HEK293 (cell line): ENCODE measurements around the gene IL23A.

ENCODE experiments used
- CTCF ChIA-PET: fragments of 350-600 bp; formaldehyde crosslinking; extraction: SDS; loops from one replicate; lab custom pipeline; 2021; ENCODE audit warnings: antibody characterized with exemption; lab: Yijun Ruan, JAX
- POLR2A ChIA-PET: fragments of 300-600 bp; formaldehyde crosslinking; extraction: SDS; loops from one replicate; lab custom pipeline; 2020; ENCODE audit warnings: antibody characterized with exemption, inconsistent platforms; lab: Yijun Ruan, JAX
- H3K27ac ChIP-seq: fragments of 200-500 bp; sonication (Bioruptor generic); 2 replicates; pipeline ENCODE4 v1.5.1; 2014; ENCODE audit warnings: low read depth, low read length, control low read depth, inconsistent platforms; ENCODE audit errors: extremely low read depth
- H3K36me3 ChIP-seq, 2 experiments: fragments of 200-500 bp in 1 of 2; sonication (Bioruptor generic) in 1 of 2; 1 replicate in 1 of 2; 2 replicates in 1 of 2; pipeline ENCODE4 v1.5.1; 2014 to 2017; ENCODE audit warnings: inconsistent platforms in 2 of 2, low read length in 2 of 2; ENCODE audit not compliant: control insufficient read depth in 2 of 2, insufficient read depth in 1 of 2
- H3K4me1 ChIP-seq: fragments of 200-500 bp; sonication (Bioruptor generic); 2 replicates; pipeline ENCODE4 v1.5.1; 2014; ENCODE audit warnings: mild to moderate bottlenecking, low read length, inconsistent platforms; ENCODE audit not compliant: control insufficient read depth, insufficient read depth
- H3K4me3 ChIP-seq: 2 replicates; pipeline ENCODE4 v1.5.1; 2011; ENCODE audit warnings: low read depth, mild to moderate bottlenecking, control low read depth, low read length, moderate library complexity
- H3K9me3 ChIP-seq: fragments of 200-500 bp; sonication (Bioruptor generic); 2 replicates; pipeline ENCODE4 v1.5.1; 2014; ENCODE audit warnings: low read depth, low read length, inconsistent platforms; ENCODE audit not compliant: control insufficient read depth, insufficient read depth
- GLIS1 ChIP-seq: fragments of 450-650 bp; formaldehyde crosslinking; IDR thresholded peaks from 2 replicates; pipeline ENCODE4 v1.5.1; 2016; ENCODE audit warnings: missing biosample characterization, missing genetic modification characterization
- IKZF3 ChIP-seq: fragments of 450-650 bp; IDR thresholded peaks from 2 replicates; pipeline ENCODE4 v1.5.0; 2018; ENCODE audit warnings: missing biosample characterization, mild to moderate bottlenecking, missing genetic modification characterization, moderate library complexity
- RBAK ChIP-seq: fragments of 450-650 bp; formaldehyde crosslinking; IDR thresholded peaks from 2 replicates; pipeline ENCODE4 v1.5.1; 2016; ENCODE audit warnings: missing biosample characterization, missing genetic modification characterization
- SCRT2 ChIP-seq: fragments of 450-650 bp; formaldehyde crosslinking; IDR thresholded peaks from 2 replicates; pipeline ENCODE4 v1.5.1; 2016; ENCODE audit warnings: missing biosample characterization, missing genetic modification characterization
- TCF7L2 ChIP-seq: IDR thresholded peaks from 2 replicates; pipeline ENCODE4 v1.6.1; 2011; ENCODE audit warnings: low read depth, mild to moderate bottlenecking, inconsistent platforms, low read length, moderate library complexity, borderline replicate concordance
- ZBTB8A ChIP-seq: fragments of 450-650 bp; formaldehyde crosslinking; IDR thresholded peaks from 2 replicates; pipeline ENCODE4 v1.5.1; 2016; ENCODE audit warnings: missing biosample characterization, missing genetic modification characterization
- ZFP41 ChIP-seq: fragments of 450-650 bp; formaldehyde crosslinking; IDR thresholded peaks from 2 replicates; pipeline ENCODE4 v1.5.1; 2016; ENCODE audit warnings: missing biosample characterization, missing genetic modification characterization, borderline replicate concordance
- ZNF10 ChIP-seq: fragments of 450-650 bp; formaldehyde crosslinking; IDR thresholded peaks from 2 replicates; pipeline ENCODE4 v1.5.1; 2017; ENCODE audit warnings: missing biosample characterization, missing genetic modification characterization
- ZNF112 ChIP-seq: fragments of 450-650 bp; formaldehyde crosslinking; IDR thresholded peaks from 2 replicates; pipeline ENCODE4 v1.5.0; 2017; ENCODE audit warnings: missing biosample characterization, missing genetic modification characterization
- ZNF23 ChIP-seq: fragments of 450-650 bp; formaldehyde crosslinking; IDR thresholded peaks from 2 replicates; pipeline ENCODE4 v1.5.1; 2016; ENCODE audit warnings: missing biosample characterization, missing genetic modification characterization, borderline replicate concordance
- ZNF366 ChIP-seq: fragments of 450-650 bp; formaldehyde crosslinking; conservative IDR thresholded peaks from 2 replicates; pipeline ENCODE4 v1.5.1; 2016; ENCODE audit warnings: missing biosample characterization, missing genetic modification characterization
- ZNF394 ChIP-seq: fragments of 450-650 bp; formaldehyde crosslinking; IDR thresholded peaks from 2 replicates; pipeline ENCODE4 v1.5.1; 2016; ENCODE audit warnings: missing biosample characterization, missing genetic modification characterization, mild to moderate bottlenecking, moderate library complexity, borderline replicate concordance
- ZNF416 ChIP-seq: fragments of 450-650 bp; formaldehyde crosslinking; IDR thresholded peaks from 2 replicates; pipeline ENCODE4 v1.5.1; 2016; ENCODE audit warnings: missing biosample characterization, missing genetic modification characterization
- ZNF433 ChIP-seq: fragments of 450-650 bp; formaldehyde crosslinking; IDR thresholded peaks from 2 replicates; pipeline ENCODE4 v1.5.1; 2016; ENCODE audit warnings: missing biosample characterization, missing genetic modification characterization, low read depth
- ZNF510 ChIP-seq: fragments of 450-650 bp; formaldehyde crosslinking; IDR thresholded peaks from 2 replicates; pipeline ENCODE4 v1.5.1; 2018; ENCODE audit warnings: mild to moderate bottlenecking, missing genetic modification characterization, missing biosample characterization; ENCODE audit not compliant: insufficient replicate concordance
- ZNF529 ChIP-seq: fragments of 450-650 bp; formaldehyde crosslinking; IDR thresholded peaks from 2 replicates; pipeline ENCODE4 v1.5.1; 2017; ENCODE audit warnings: missing genetic modification characterization, missing biosample characterization; ENCODE audit not compliant: insufficient replicate concordance
- ZNF548 ChIP-seq: fragments of 450-650 bp; formaldehyde crosslinking; IDR thresholded peaks from 2 replicates; pipeline ENCODE4 v1.5.1; 2016; ENCODE audit warnings: missing biosample characterization, missing genetic modification characterization
- ZNF549 ChIP-seq: fragments of 450-650 bp; IDR thresholded peaks from 2 replicates; pipeline ENCODE4 v1.5.1; 2018; ENCODE audit warnings: missing biosample characterization, missing genetic modification characterization, mild to moderate bottlenecking, inconsistent platforms, moderate library complexity
- ZNF585B ChIP-seq: fragments of 450-650 bp; formaldehyde crosslinking; IDR thresholded peaks from 2 replicates; pipeline ENCODE4 v1.5.1; 2016; ENCODE audit warnings: missing biosample characterization, missing genetic modification characterization
- ZNF596 ChIP-seq: fragments of 450-650 bp; IDR thresholded peaks from 2 replicates; pipeline ENCODE4 v1.5.0; 2018; ENCODE audit warnings: missing biosample characterization, mild to moderate bottlenecking, missing genetic modification characterization, moderate library complexity
- ZNF701 ChIP-seq: fragments of 450-650 bp; formaldehyde crosslinking; IDR thresholded peaks from 2 replicates; pipeline ENCODE4 v1.5.1; 2016; ENCODE audit warnings: missing biosample characterization, missing genetic modification characterization
- ZNF768 ChIP-seq: fragments of 450-650 bp; formaldehyde crosslinking; IDR thresholded peaks from 2 replicates; pipeline ENCODE4 v1.5.1; 2018; ENCODE audit warnings: missing biosample characterization, mild to moderate bottlenecking, missing genetic modification characterization
- ZNF843 ChIP-seq: fragments of 450-650 bp; formaldehyde crosslinking; IDR thresholded peaks from 2 replicates; pipeline ENCODE4 v1.5.1; 2016; ENCODE audit warnings: missing biosample characterization, missing genetic modification characterization
- ZSCAN30 ChIP-seq: fragments of 450-650 bp; IDR thresholded peaks from 2 replicates; pipeline ENCODE4 v1.5.1; 2018; ENCODE audit warnings: missing biosample characterization, mild to moderate bottlenecking, missing genetic modification characterization, moderate library complexity
- TF ChIP-seq, protein P1 (sequence below): sonication (generic); formaldehyde crosslinking; IDR thresholded peaks from 2 replicates; pipeline ENCODE4 v1.8.1; 2022; ENCODE audit warnings: mild to moderate bottlenecking, moderate library complexity, missing genetic modification reagents
- TF ChIP-seq, protein P2 (sequence below): fragments of 450-650 bp; formaldehyde crosslinking; optimal IDR thresholded peaks from 2 replicates; pipeline ENCODE3; 2016; ENCODE audit warnings: missing biosample characterization, mild to moderate bottlenecking, missing genetic modification characterization
- TF ChIP-seq, protein P3 (sequence below): fragments of 450-650 bp; formaldehyde crosslinking; IDR thresholded peaks from 2 replicates; pipeline ENCODE4 v1.5.1; 2016; ENCODE audit warnings: missing biosample characterization, missing genetic modification characterization
- TF ChIP-seq, protein P4 (sequence below): fragments of 450-650 bp; IDR thresholded peaks from 2 replicates; pipeline ENCODE4 v1.5.1; 2018; ENCODE audit warnings: missing biosample characterization, missing genetic modification characterization
- TF ChIP-seq, protein P5 (sequence below): fragments of 450-650 bp; formaldehyde crosslinking; IDR thresholded peaks from 2 replicates; pipeline ENCODE4 v1.5.1; 2017; ENCODE audit warnings: missing biosample characterization, missing genetic modification characterization

Gene IL23A

DNA sequence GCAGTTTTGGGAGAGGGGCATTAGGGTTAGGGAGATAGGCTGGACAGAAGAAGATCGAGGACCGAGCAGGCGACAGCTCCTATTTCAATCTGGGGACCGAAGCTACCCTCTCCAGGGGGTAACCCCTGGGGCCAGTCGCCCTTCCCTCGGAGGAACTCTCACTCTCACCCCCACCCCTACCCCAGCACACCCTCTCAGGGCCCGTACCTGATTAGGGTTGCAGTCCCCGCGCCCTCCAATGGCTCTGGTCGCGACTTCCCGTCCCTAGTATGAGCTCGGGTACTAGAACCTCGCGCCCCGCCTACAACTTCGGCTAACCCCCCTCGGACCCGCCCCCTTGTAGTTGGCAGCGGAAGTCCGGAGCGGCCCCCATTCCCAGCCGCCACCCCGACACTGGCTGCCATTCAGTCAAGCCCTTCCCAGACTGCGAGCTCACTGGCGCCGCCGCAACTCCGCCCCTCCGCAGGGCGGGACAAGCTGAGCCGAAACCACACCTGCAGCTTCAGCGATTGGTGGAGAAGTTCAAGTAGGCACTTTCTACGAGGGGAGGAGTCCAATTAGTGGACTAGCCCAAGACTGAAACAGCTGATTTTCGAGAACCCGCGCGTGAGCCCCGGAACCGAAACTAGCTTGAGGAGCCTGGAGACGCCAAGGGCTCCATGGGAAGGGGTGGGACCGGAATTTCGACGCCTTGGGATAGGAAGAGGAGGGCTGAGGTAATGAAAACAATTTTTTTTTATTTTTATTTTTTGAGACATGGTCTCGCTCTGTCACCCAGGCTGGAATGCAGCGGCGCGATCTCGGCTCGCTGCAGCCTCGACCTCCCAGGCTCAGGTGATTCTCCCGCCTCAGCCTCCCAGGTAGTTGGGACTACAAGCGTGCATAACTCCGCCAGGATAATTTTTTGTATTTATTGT, 21.4 kb downstream of the IL23A start, which contains the start of gene STAT2:
TSS of gene STAT2 (minus strand) at position 257 of the 917 bp plus-strand sequence. CDS start 3,536 bp downstream, outside the sequence.
- H3K9me3 ChIP-seq = no peaks in the 10 kb centered on the region
- H3K4me1 ChIP-seq = no peaks in the 10 kb centered on the region; the same call in 1 of the 2 replicates
- CTCF ChIA-PET = interaction anchor here (0.6 to 2.0 kb wide), 9 partner anchors 9 to 104 kb away, joined by 3 to 15 read pairs (median 5); partner anchors contain the start of genes ANKRD52 and CNPY2
- POLR2A ChIA-PET = interaction anchor here (0.6 to 2.8 kb wide), 40 partner anchors 8 to 393 kb away, joined by 3 to 46 read pairs (median 5); partner anchors contain the start of genes CNPY2, CS, ESYT1 and GLS2
- peak within 1 kb of the TSS; percentile 84 for H3K4me3 ChIP-seq
- peaks cover 4 to 13% of the 10 kb centered on the region in 2 experiments; a peak in 1 of 3 replicates for H3K36me3 ChIP-seq
- H3K27ac ChIP-seq = peak within 1 kb of the TSS; percentile 53
- peak; percentile 73 for TF ChIP-seq ZNF366
- TF ChIP-seq, protein P1, sequence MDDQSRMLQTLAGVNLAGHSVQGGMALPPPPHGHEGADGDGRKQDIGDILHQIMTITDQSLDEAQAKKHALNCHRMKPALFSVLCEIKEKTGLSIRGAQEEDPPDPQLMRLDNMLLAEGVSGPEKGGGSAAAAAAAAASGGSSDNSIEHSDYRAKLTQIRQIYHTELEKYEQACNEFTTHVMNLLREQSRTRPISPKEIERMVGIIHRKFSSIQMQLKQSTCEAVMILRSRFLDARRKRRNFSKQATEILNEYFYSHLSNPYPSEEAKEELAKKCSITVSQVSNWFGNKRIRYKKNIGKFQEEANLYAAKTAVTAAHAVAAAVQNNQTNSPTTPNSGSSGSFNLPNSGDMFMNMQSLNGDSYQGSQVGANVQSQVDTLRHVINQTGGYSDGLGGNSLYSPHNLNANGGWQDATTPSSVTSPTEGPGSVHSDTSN (CRISPR knock-in tag) = no peak
- TF ChIP-seq ZBTB8A (tag by site-specific recombination) = peak; percentile 80
- peak; percentile 100 for TF ChIP-seq ZNF10 (tag by site-specific recombination)
- peak; percentile 60; the same call in 1 of the 2 replicates for TF ChIP-seq ZSCAN30 (tag by site-specific recombination)
- no peak for TF ChIP-seq TCF7L2
- TF ChIP-seq RBAK (tag by site-specific recombination) = no peak
- peak; percentile 43; the same call in 1 of the 2 replicates for TF ChIP-seq ZNF394 (tag by site-specific recombination)
- TF ChIP-seq ZNF843 (tag by site-specific recombination) = 0 out of 2 replicates have a peak, but pooled peaks have one; percentile 34
- TF ChIP-seq ZNF112 = no peak
- TF ChIP-seq ZNF23 (tag by site-specific recombination) = no peak
- TF ChIP-seq ZNF701 (tag by site-specific recombination) = no peak
- peak; percentile 98 for TF ChIP-seq IKZF3 (tag by site-specific recombination)
- no peak for TF ChIP-seq ZNF416
- TF ChIP-seq, protein P2, sequence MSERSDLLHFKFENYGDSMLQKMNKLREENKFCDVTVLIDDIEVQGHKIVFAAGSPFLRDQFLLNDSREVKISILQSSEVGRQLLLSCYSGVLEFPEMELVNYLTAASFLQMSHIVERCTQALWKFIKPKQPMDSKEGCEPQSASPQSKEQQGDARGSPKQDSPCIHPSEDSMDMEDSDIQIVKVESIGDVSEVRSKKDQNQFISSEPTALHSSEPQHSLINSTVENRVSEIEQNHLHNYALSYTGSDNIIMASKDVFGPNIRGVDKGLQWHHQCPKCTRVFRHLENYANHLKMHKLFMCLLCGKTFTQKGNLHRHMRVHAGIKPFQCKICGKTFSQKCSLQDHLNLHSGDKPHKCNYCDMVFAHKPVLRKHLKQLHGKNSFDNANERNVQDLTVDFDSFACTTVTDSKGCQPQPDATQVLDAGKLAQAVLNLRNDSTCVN (tag by site-specific recombination) = peak; percentile 70
- TF ChIP-seq, protein P3, sequence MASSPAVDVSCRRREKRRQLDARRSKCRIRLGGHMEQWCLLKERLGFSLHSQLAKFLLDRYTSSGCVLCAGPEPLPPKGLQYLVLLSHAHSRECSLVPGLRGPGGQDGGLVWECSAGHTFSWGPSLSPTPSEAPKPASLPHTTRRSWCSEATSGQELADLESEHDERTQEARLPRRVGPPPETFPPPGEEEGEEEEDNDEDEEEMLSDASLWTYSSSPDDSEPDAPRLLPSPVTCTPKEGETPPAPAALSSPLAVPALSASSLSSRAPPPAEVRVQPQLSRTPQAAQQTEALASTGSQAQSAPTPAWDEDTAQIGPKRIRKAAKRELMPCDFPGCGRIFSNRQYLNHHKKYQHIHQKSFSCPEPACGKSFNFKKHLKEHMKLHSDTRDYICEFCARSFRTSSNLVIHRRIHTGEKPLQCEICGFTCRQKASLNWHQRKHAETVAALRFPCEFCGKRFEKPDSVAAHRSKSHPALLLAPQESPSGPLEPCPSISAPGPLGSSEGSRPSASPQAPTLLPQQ (tag by site-specific recombination) = peak; percentile 39; the same call in 1 of the 2 replicates
- TF ChIP-seq, protein P4, sequence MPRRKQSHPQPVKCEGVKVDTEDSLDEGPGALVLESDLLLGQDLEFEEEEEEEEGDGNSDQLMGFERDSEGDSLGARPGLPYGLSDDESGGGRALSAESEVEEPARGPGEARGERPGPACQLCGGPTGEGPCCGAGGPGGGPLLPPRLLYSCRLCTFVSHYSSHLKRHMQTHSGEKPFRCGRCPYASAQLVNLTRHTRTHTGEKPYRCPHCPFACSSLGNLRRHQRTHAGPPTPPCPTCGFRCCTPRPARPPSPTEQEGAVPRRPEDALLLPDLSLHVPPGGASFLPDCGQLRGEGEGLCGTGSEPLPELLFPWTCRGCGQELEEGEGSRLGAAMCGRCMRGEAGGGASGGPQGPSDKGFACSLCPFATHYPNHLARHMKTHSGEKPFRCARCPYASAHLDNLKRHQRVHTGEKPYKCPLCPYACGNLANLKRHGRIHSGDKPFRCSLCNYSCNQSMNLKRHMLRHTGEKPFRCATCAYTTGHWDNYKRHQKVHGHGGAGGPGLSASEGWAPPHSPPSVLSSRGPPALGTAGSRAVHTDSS (tag by site-specific recombination) = no peak
- TF ChIP-seq ZFP41 (tag by site-specific recombination) = no peak
- no peak for TF ChIP-seq ZNF768 (tag by site-specific recombination)
- peak; percentile 60; the same call in 1 of the 2 replicates for TF ChIP-seq ZNF548 (tag by site-specific recombination)
- TF ChIP-seq SCRT2 (tag by site-specific recombination) = no peak
- TF ChIP-seq ZNF549 (tag by site-specific recombination) = no peak
- TF ChIP-seq, protein P5, sequence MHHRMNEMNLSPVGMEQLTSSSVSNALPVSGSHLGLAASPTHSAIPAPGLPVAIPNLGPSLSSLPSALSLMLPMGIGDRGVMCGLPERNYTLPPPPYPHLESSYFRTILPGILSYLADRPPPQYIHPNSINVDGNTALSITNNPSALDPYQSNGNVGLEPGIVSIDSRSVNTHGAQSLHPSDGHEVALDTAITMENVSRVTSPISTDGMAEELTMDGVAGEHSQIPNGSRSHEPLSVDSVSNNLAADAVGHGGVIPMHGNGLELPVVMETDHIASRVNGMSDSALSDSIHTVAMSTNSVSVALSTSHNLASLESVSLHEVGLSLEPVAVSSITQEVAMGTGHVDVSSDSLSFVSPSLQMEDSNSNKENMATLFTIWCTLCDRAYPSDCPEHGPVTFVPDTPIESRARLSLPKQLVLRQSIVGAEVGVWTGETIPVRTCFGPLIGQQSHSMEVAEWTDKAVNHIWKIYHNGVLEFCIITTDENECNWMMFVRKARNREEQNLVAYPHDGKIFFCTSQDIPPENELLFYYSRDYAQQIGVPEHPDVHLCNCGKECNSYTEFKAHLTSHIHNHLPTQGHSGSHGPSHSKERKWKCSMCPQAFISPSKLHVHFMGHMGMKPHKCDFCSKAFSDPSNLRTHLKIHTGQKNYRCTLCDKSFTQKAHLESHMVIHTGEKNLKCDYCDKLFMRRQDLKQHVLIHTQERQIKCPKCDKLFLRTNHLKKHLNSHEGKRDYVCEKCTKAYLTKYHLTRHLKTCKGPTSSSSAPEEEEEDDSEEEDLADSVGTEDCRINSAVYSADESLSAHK = peak; percentile 80
- TF ChIP-seq ZNF510 (tag by site-specific recombination) = no peak
- no peak for TF ChIP-seq ZNF529 (tag by site-specific recombination)
- no peak for TF ChIP-seq ZNF433 (tag by site-specific recombination)
- peak; percentile 90 for TF ChIP-seq GLIS1 (tag by site-specific recombination)
- TF ChIP-seq ZNF596 (tag by site-specific recombination) = no peak
- no peak for TF ChIP-seq ZNF585B (tag by site-specific recombination)
